Nephron (organoid): ENCODE data around the gene VEGFB.
A peak's percentile ranks its signal among the peaks of the same experiment; 100 is the strongest.

ENCODE experiments used
- H3K27ac Mint-ChIP-seq, 3 experiments: 2 replicates each; pipeline ENCODE4 v1.8.0; 2020; ENCODE audit warnings: mixed read lengths in 3 of 3, mild to moderate bottlenecking in 2 of 3, moderate library complexity in 1 of 3
- H3K27me3 Mint-ChIP-seq: 2 replicates; pipeline ENCODE4 v1.8.0; 2021; ENCODE audit warnings: low read depth, mild to moderate bottlenecking, moderate library complexity, mixed read lengths
- H3K36me3 Mint-ChIP-seq: 2 replicates; pipeline ENCODE4 v1.8.0; 2020; ENCODE audit warnings: low read depth, mixed read lengths
- H3K4me1 Mint-ChIP-seq: 2 replicates; pipeline ENCODE4 v1.8.0; 2020; ENCODE audit warnings: mixed read lengths
- H3K4me3 Mint-ChIP-seq, 3 experiments: 2 replicates each; pipeline ENCODE4 v1.8.0; 2020; ENCODE audit warnings: mild to moderate bottlenecking in 3 of 3, mixed read lengths in 3 of 3, moderate library complexity in 2 of 3
- H3K9me3 Mint-ChIP-seq: 2 replicates; pipeline ENCODE4 v1.8.0; 2020; ENCODE audit warnings: mixed read lengths
- CTCF ChIP-seq, 3 experiments: fragments of 200-600 bp; sonication (generic); IDR thresholded peaks; one replicate each; pipeline ENCODE4 v1.5.0; 2021; ENCODE audit warnings: antibody characterized with exemption in 3 of 3; ENCODE audit not compliant: unreplicated experiment in 3 of 3

VEGFB gene

GRCh38 chr11:64238076-64238475, 3.7 kb downstream of the VEGFB start:
- TF ChIP-seq CTCF (IDR thresholded peaks at IDR 0.05; ENCODE audit: unreplicated experiment in 3 of 3) = no peak
- Mint-ChIP-seq H3K27ac (peak overlapping the region; percentile 76 to 98 (median 88)), H3K4me1 (peaks cover 42% of the 10 kb centered on the region), H3K4me3 (peak overlapping the region; percentile 18 to 70 (median 67)), H3K27me3 (no peaks in the 10 kb centered on the region), H3K9me3 (no peaks in the 10 kb centered on the region), H3K36me3 (peaks cover 9% of the 10 kb centered on the region)

GRCh38 chr11:64238999-64239398, 4.6 kb downstream of the VEGFB start:
- Mint-ChIP-seq H3K4me3 (peak overlapping the region; percentile 44 to 70 (median 67)), H3K27ac (peak overlapping the region; percentile 76 to 98 (median 88)), H3K9me3 (no peaks in the 10 kb centered on the region), H3K4me1 (peaks cover 45% of the 10 kb centered on the region), H3K36me3 (peaks cover 14% of the 10 kb centered on the region), H3K27me3 (no peaks in the 10 kb centered on the region)
- no peak for TF ChIP-seq CTCF (IDR thresholded peaks at IDR 0.05; ENCODE audit: unreplicated experiment in 3 of 3)

GRCh38 chr11:64239662-64240434, 5.5 kb downstream of the VEGFB start:
- no peaks in the 10 kb centered on the region for H3K9me3 Mint-ChIP-seq
- TF ChIP-seq CTCF (IDR thresholded peaks at IDR 0.05; ENCODE audit: unreplicated experiment in 3 of 3) = no peak

GRCh38 chr11:64240435-64241240, 6.3 kb downstream of the VEGFB start, which contains the start of gene FKBP2:
TSS of gene FKBP2 (plus strand) at chr11:64241095. CDS start at chr11:64242388, 1,293 bp downstream.
- H3K27ac Mint-ChIP-seq = peak within 1 kb of the TSS; percentile 98
- peak within 1 kb of the TSS; percentile 90 to 95 (median 92) for H3K4me3 Mint-ChIP-seq
- peaks cover 40% of the 10 kb centered on the region for H3K4me1 Mint-ChIP-seq
- no peaks in the 10 kb centered on the region for H3K9me3 Mint-ChIP-seq
- H3K36me3 Mint-ChIP-seq = peaks cover 14% of the 10 kb centered on the region
- no peaks in the 10 kb centered on the region for H3K27me3 Mint-ChIP-seq
- TF ChIP-seq CTCF (IDR thresholded peaks at IDR 0.05; ENCODE audit: unreplicated experiment in 3 of 3) = no peak

More at GRCh38 chr11:64239662-64240434, 5.5 kb downstream of the VEGFB start:
- Mint-ChIP-seq H3K4me3 (peak overlapping the region; percentile 90 to 95 (median 92)), H3K4me1 (peaks cover 45% of the 10 kb centered on the region), H3K27ac (peak overlapping the region; percentile 98), H3K27me3 (no peaks in the 10 kb centered on the region), H3K36me3 (peaks cover 14% of the 10 kb centered on the region)

- Mint-ChIP-seq H3K4me1 (peaks cover 40% of the 10 kb centered on the region), H3K27ac (peak overlapping the region; percentile 98), H3K4me3 (peak overlapping the region; percentile 90 to 95 (median 92)), H3K36me3 (peaks cover 14% of the 10 kb centered on the region), H3K9me3 (no peaks in the 10 kb centered on the region), H3K27me3 (no peaks in the 10 kb centered on the region)
- TF ChIP-seq CTCF (IDR thresholded peaks at IDR 0.05; ENCODE audit: unreplicated experiment in 3 of 3) = no peak
These were observed 6.8 kb downstream of the VEGFB start for GRCh38 chr11:64241241-64241490.
